K562 treated with DMSO at 1 percent for 24 hours (cell line): ENCODE data around the gene POLA2. TPM values are rescaled to one million over a fixed set of nuclear protein-coding genes. Genes with fewer than 3 reads are reported as not detected.

Experiments used
- total RNA-seq: library from RNA; unstranded; fragments of 300-600 nt; gene quantifications from 2 replicates; pipeline ENCODE4 v1.2.3, GENCODE V29; 2022; ENCODE audit warnings: low read depth; ENCODE audit not compliant: insufficient read depth

The POLA2 gene, protein sequence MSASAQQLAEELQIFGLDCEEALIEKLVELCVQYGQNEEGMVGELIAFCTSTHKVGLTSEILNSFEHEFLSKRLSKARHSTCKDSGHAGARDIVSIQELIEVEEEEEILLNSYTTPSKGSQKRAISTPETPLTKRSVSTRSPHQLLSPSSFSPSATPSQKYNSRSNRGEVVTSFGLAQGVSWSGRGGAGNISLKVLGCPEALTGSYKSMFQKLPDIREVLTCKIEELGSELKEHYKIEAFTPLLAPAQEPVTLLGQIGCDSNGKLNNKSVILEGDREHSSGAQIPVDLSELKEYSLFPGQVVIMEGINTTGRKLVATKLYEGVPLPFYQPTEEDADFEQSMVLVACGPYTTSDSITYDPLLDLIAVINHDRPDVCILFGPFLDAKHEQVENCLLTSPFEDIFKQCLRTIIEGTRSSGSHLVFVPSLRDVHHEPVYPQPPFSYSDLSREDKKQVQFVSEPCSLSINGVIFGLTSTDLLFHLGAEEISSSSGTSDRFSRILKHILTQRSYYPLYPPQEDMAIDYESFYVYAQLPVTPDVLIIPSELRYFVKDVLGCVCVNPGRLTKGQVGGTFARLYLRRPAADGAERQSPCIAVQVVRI
- 36.6 and 45.4 TPM in 2 replicates for total RNA-seq

GRCh38 chr11:65261591-65262380, at the start of gene POLA2:
TSS of gene POLA2 (plus strand) at chr11:65261962. CDS start at chr11:65262293, 331 bp downstream.

GRCh38 chr11:65314501-65315203, 52.9 kb downstream of the POLA2 start, which contains the start of gene CDC42EP2:
TSS of gene CDC42EP2 (plus strand) at chr11:65314866. CDS start at chr11:65320899, 6,033 bp downstream.

Other genes starting within 250 kb of the POLA2 start
- 131 and 142 TPM in 2 replicates for gene ARL2, start 247.8 kb upstream of the POLA2 start, total RNA-seq
- gene SNX15, start 234.5 kb upstream of the POLA2 start, total RNA-seq, result 53.8 and 58.4 TPM in 2 replicates
- 65.7 and 77.0 TPM in 2 replicates for gene SAC3D1, start 220.8 kb upstream of the POLA2 start, total RNA-seq
- gene NAALADL1, start 203.4 kb upstream of the POLA2 start, total RNA-seq, result 0.61 TPM in 1 of 2 replicates, not detected in the other
- 83.8 and 84.5 TPM in 2 replicates for gene CDCA5, start 177.9 kb upstream of the POLA2 start, total RNA-seq
- gene ZFPL1, start 177.7 kb upstream of the POLA2 start, total RNA-seq, result 72.4 and 80.5 TPM in 2 replicates
- 133 and 154 TPM in 2 replicates for gene VPS51, start 165.7 kb upstream of the POLA2 start, total RNA-seq
- gene TM7SF2, start 150.1 kb upstream of the POLA2 start, total RNA-seq, result 34.6 and 41.2 TPM in 2 replicates
- 52.0 and 61.4 TPM in 2 replicates for gene ZNHIT2, start 144.3 kb upstream of the POLA2 start, total RNA-seq
- gene FAU, start 139.8 kb upstream of the POLA2 start, total RNA-seq, result 1,172 and 1,237 TPM in 2 replicates
- 82.6 and 89.4 TPM in 2 replicates for gene MRPL49, start 139.6 kb upstream of the POLA2 start, total RNA-seq
- gene SYVN1, start 127.4 kb upstream of the POLA2 start, total RNA-seq, result 60.9 and 64.4 TPM in 2 replicates
- gene SPDYC, start 91.7 kb upstream of the POLA2 start, total RNA-seq, result 24.4 and 27.1 TPM in 2 replicates
- 212 and 218 TPM in 2 replicates for gene CAPN1, start 80.0 kb upstream of the POLA2 start, total RNA-seq
- 3.8 and 8.0 TPM in 2 replicates for gene CDC42EP2, start 52.9 kb downstream of the POLA2 start, total RNA-seq
- gene DPF2, start 71.9 kb downstream of the POLA2 start, total RNA-seq, result 67.3 and 67.9 TPM in 2 replicates
- 6.7 and 8.9 TPM in 2 replicates for gene TIGD3, start 92.8 kb downstream of the POLA2 start, total RNA-seq
- gene SLC25A45, start 120.7 kb downstream of the POLA2 start, total RNA-seq, result 2.3 and 3.4 TPM in 2 replicates
- gene FRMD8, start 124.7 kb downstream of the POLA2 start, total RNA-seq, result 63.0 and 66.6 TPM in 2 replicates
- 25.4 and 31.8 TPM in 2 replicates for gene NEAT1, start 160.8 kb downstream of the POLA2 start, total RNA-seq
- 92.6 and 97.2 TPM in 2 replicates for gene MALAT1, start 237.1 kb downstream of the POLA2 start, total RNA-seq